Measurements from ENCODE around the gene C3orf18. TPM values are rescaled to one million over a fixed set of nuclear protein-coding genes. Genes with fewer than 3 reads are reported as not detected.

C3orf18 gene
- total RNA-seq, 1 donor from 2014 or later: 7.2 TPM

GRCh38 chr3:50525191-50525910 lies 42.2 kb downstream of the C3orf18 start:
- H3K27ac ChIP-seq (ENCODE audit: low read depth, low read length): no peak overlapping the region
- peaks cover 26% of the 10 kb centered on the region for H3K27me3 ChIP-seq (ENCODE audit: insufficient read depth, low read length)
- H3K4me3 Mint-ChIP-seq (ENCODE audit: unreplicated experiment): no peak overlapping the region
- H3K9ac ChIP-seq (ENCODE audit: low read length): no peak overlapping the region
- no peaks in the 10 kb centered on the region for H3K9me3 Mint-ChIP-seq (ENCODE audit: unreplicated experiment)
- H3K36me3 ChIP-seq (ENCODE audit: insufficient read depth, low read length): no peaks in the 10 kb centered on the region
- H3K4me1 Mint-ChIP-seq (ENCODE audit: low read depth, unreplicated experiment): no peaks in the 10 kb centered on the region
- H3K36me3 Mint-ChIP-seq (ENCODE audit: low read depth, unreplicated experiment): no peaks in the 10 kb centered on the region
- no peaks in the 10 kb centered on the region for H3K9me3 ChIP-seq (ENCODE audit: insufficient read depth, low read depth, low read length)
- H3K27me3 Mint-ChIP-seq (ENCODE audit: low read depth, unreplicated experiment): peaks cover 47% of the 10 kb centered on the region
- no peaks in the 10 kb centered on the region for H3K79me2 ChIP-seq (ENCODE audit: insufficient read depth, low read length)
- no peak overlapping the region for H2AFZ ChIP-seq (ENCODE audit: low read depth, low read length)
- H4K20me1 ChIP-seq (ENCODE audit: insufficient read depth, low read length): no peaks in the 10 kb centered on the region
- no peak for FAIRE-seq
- TF ChIP-seq EZH2 (IDR thresholded peaks at IDR 0.05; ENCODE audit: insufficient read depth, low read length): no peak
- no peak for TF ChIP-seq CTCF (IDR thresholded peaks at IDR 0.05; ENCODE audit: insufficient read depth, low read depth, low read length)
- no peak overlapping the region for H3K4me2 ChIP-seq (ENCODE audit: low read length)
- H3K4me1 ChIP-seq (ENCODE audit: insufficient read depth, low read length): no peaks in the 10 kb centered on the region
- no peak for DNase-seq (ENCODE audit: low read depth)
- H3K27ac Mint-ChIP-seq (ENCODE audit: unreplicated experiment): no peak overlapping the region
- H3K4me3 ChIP-seq (ENCODE audit: insufficient read depth, low read depth, low read length): no peak overlapping the region

DNA sequence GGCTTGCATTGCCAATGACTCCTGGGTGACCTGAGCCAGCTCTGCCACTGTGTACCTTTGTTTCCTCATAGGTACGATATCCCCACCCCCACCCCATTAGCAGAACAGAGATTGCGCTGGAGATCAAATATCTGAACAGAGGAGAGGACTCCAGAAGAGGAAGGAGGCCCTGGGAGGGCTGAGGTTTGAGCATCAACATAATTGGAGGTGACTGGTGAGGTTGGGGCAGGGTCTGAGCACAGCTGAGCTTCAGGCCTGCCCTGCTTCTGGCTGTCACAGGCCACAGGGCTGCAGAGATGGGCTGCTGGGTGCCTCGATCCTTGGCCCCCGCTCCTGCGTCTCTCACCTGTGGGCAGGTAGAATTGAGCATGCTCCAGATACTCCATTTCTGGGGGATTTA lies 42.8 kb downstream of the C3orf18 start:
- Histone ChIP-seq H3K27ac (ENCODE audit: low read depth, low read length) (no peak overlapping the region), H4K20me1 (ENCODE audit: insufficient read depth, low read length) (no peaks in the 10 kb centered on the region), H3K9me3 (ENCODE audit: insufficient read depth, low read depth, low read length) (no peaks in the 10 kb centered on the region), H3K36me3 (ENCODE audit: insufficient read depth, low read length) (no peaks in the 10 kb centered on the region), H2AFZ (ENCODE audit: low read depth, low read length) (no peak overlapping the region), H3K27me3 (ENCODE audit: insufficient read depth, low read length) (peaks cover 21% of the 10 kb centered on the region), H3K4me1 (ENCODE audit: insufficient read depth, low read length) (no peaks in the 10 kb centered on the region), H3K4me3 (ENCODE audit: insufficient read depth, low read depth, low read length) (no peak overlapping the region), H3K4me2 (ENCODE audit: low read length) (no peak overlapping the region), H3K9ac (ENCODE audit: low read length) (no peak overlapping the region), H3K79me2 (ENCODE audit: insufficient read depth, low read length) (no peaks in the 10 kb centered on the region)
- Mint-ChIP-seq H3K36me3 (ENCODE audit: low read depth, unreplicated experiment) (no peaks in the 10 kb centered on the region), H3K27ac (ENCODE audit: unreplicated experiment) (no peak overlapping the region), H3K27me3 (ENCODE audit: low read depth, unreplicated experiment) (peaks cover 47% of the 10 kb centered on the region), H3K9me3 (ENCODE audit: unreplicated experiment) (no peaks in the 10 kb centered on the region), H3K4me3 (ENCODE audit: unreplicated experiment) (no peak overlapping the region), H3K4me1 (ENCODE audit: low read depth, unreplicated experiment) (no peaks in the 10 kb centered on the region)
- FAIRE-seq (no peak), DNase-seq (ENCODE audit: low read depth) (no peak)
- TF ChIP-seq EZH2 (IDR thresholded peaks at IDR 0.05; ENCODE audit: insufficient read depth, low read length): no peak
- no peak for TF ChIP-seq CTCF (IDR thresholded peaks at IDR 0.05; ENCODE audit: insufficient read depth, low read depth, low read length)

DNA sequence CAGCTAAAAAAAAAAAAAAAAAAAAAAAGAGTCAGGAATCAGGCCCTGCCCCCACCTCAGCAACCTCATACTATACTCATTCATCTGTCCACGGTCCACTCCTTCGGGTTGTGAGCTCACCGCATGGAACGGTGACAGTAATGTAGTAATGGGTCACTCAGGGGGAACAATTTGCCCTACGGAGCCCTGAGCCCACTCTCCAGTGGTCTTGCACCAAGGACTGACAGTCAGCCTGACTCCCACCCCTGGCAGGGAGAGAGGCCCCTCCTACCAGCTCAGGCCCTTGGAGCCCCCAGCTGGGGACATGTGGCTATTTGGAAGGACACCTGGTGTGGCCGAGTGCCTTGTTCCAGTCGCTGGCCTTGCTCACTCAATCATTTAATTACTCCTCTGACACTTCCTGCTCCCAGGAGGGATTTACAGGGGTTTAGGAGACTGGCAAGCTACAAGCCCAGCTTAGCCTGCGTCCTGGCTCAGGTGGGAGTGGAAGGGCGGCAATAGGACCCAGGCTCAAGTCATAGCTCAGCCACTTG lies 44.2 kb downstream of the C3orf18 start:
- Histone ChIP-seq H3K4me1 (ENCODE audit: insufficient read depth, low read length) (no peaks in the 10 kb centered on the region), H2AFZ (ENCODE audit: low read depth, low read length) (no peak overlapping the region), H3K9me3 (ENCODE audit: insufficient read depth, low read depth, low read length) (no peaks in the 10 kb centered on the region), H3K9ac (ENCODE audit: low read length) (no peak overlapping the region), H3K79me2 (ENCODE audit: insufficient read depth, low read length) (no peaks in the 10 kb centered on the region), H3K27ac (ENCODE audit: low read depth, low read length) (no peak overlapping the region), H3K4me3 (ENCODE audit: insufficient read depth, low read depth, low read length) (no peak overlapping the region), H3K36me3 (ENCODE audit: insufficient read depth, low read length) (no peaks in the 10 kb centered on the region), H4K20me1 (ENCODE audit: insufficient read depth, low read length) (no peaks in the 10 kb centered on the region), H3K27me3 (ENCODE audit: insufficient read depth, low read length) (peaks cover 18% of the 10 kb centered on the region), H3K4me2 (ENCODE audit: low read length) (no peak overlapping the region)
- H3K27ac Mint-ChIP-seq (ENCODE audit: unreplicated experiment): no peak overlapping the region
- FAIRE-seq (no peak), DNase-seq (ENCODE audit: low read depth) (no peak)
- H3K27me3 Mint-ChIP-seq (ENCODE audit: low read depth, unreplicated experiment): peaks cover 49% of the 10 kb centered on the region
- TF ChIP-seq EZH2 (IDR thresholded peaks at IDR 0.05; ENCODE audit: insufficient read depth, low read length) (no peak), CTCF (IDR thresholded peaks at IDR 0.05; ENCODE audit: insufficient read depth, low read depth, low read length) (no peak)
- no peaks in the 10 kb centered on the region for H3K36me3 Mint-ChIP-seq (ENCODE audit: low read depth, unreplicated experiment)
- no peak overlapping the region for H3K4me3 Mint-ChIP-seq (ENCODE audit: unreplicated experiment)
- H3K9me3 Mint-ChIP-seq (ENCODE audit: unreplicated experiment): no peaks in the 10 kb centered on the region
- H3K4me1 Mint-ChIP-seq (ENCODE audit: low read depth, unreplicated experiment): no peaks in the 10 kb centered on the region
